CD14-positive monocyte (primary cell): Measurements from ENCODE around the gene ITGB3. TPM values are rescaled to one million over a fixed set of nuclear protein-coding genes. Genes with fewer than 3 reads are reported as not detected.
A peak's percentile ranks its signal among the peaks of the same experiment; 100 is the strongest.

Source experiments
- DNase-seq, 3 donors: peaks; one replicate each; pipeline ENCODE4 v3.0.0-alpha.2; 2011 to 2022
- H2AFZ ChIP-seq: 2 replicates; pipeline ENCODE4 v1.6.0; 2012; ENCODE audit warnings: mild to moderate bottlenecking, low read depth, low read length, inconsistent platforms; ENCODE audit not compliant: insufficient read depth, poor library complexity, severe bottlenecking
- H3K27ac ChIP-seq, 2 donors: 1 replicate in 1 of 2; 2 replicates in 1 of 2; pipeline ENCODE4 v1.5.1; 2012 to 2013; ENCODE audit warnings: low read length in 2 of 2, control low read depth in 1 of 2, inconsistent platforms in 1 of 2, low read depth in 1 of 2, mild to moderate bottlenecking in 1 of 2
- H3K27me3 ChIP-seq, 2 donors: one replicate each; pipeline versions ENCODE4 v1.6.0 to v1.6.1; 2011 to 2013; ENCODE audit warnings: low read length in 2 of 2; ENCODE audit not compliant: control insufficient read depth in 2 of 2, insufficient read depth in 2 of 2
- H3K36me3 ChIP-seq, 2 donors: replicated peaks in 1 of 2; 1 replicate in 1 of 2; 2 replicates in 1 of 2; pipeline versions ENCODE4 v1.5.1 to v1.6.1; 2012 to 2013; ENCODE audit warnings: low read length in 2 of 2, control low read depth in 1 of 2, inconsistent platforms in 1 of 2, mild to moderate bottlenecking in 1 of 2; ENCODE audit not compliant: insufficient read depth in 2 of 2, control insufficient read depth in 1 of 2
- H3K4me1 ChIP-seq, 2 donors: 1 replicate in 1 of 2; 2 replicates in 1 of 2; pipeline versions ENCODE4 v1.5.1 to v1.6.1; 2012 to 2013; ENCODE audit warnings: low read length in 2 of 2, control low read depth in 1 of 2, inconsistent platforms in 1 of 2, mild to moderate bottlenecking in 1 of 2, moderate library complexity in 1 of 2; ENCODE audit not compliant: insufficient read depth in 2 of 2, control insufficient read depth in 1 of 2
- H3K4me2 ChIP-seq: replicated peaks from 2 replicates; pipeline ENCODE3; 2012; ENCODE audit warnings: low read length, moderate library complexity, mild to moderate bottlenecking; ENCODE audit not compliant: poor library complexity, severe bottlenecking; ENCODE audit errors: extremely low read depth
- H3K4me3 ChIP-seq, 3 experiments: fragments of 200-600 bp in 1 of 3; sonication (generic) in 1 of 3; replicated peaks in 1 of 3; 1 replicate in 2 of 3; 2 replicates in 1 of 3; pipeline ENCODE4 v1.5.1; 2011 to 2013; ENCODE audit warnings: low read length in 3 of 3, mild to moderate bottlenecking in 3 of 3, control low read depth in 2 of 3, low read depth in 2 of 3, inconsistent platforms in 1 of 3, moderate library complexity in 1 of 3
- H3K79me2 ChIP-seq: 2 replicates; pipeline ENCODE4 v1.6.0; 2012; ENCODE audit warnings: mild to moderate bottlenecking, control low read depth, inconsistent platforms, low read length, moderate library complexity; ENCODE audit not compliant: insufficient read depth
- H3K9ac ChIP-seq: 2 replicates; pipeline ENCODE4 v1.6.0; 2017; ENCODE audit warnings: low read length, mild to moderate bottlenecking; ENCODE audit not compliant: insufficient read depth, poor library complexity, severe bottlenecking
- H3K9me3 ChIP-seq, 2 donors: replicated peaks in 1 of 2; 1 replicate in 1 of 2; 2 replicates in 1 of 2; pipeline versions ENCODE4 v1.5.1 to v1.6.1; 2012 to 2013; ENCODE audit warnings: low read length in 2 of 2, control low read depth in 1 of 2; ENCODE audit not compliant: control insufficient read depth in 1 of 2, insufficient read depth in 1 of 2
- H4K20me1 ChIP-seq: 2 replicates; pipeline ENCODE4 v1.6.0; 2012; ENCODE audit warnings: mild to moderate bottlenecking, low read length, control low read depth, moderate library complexity; ENCODE audit not compliant: insufficient read depth
- H3K27ac Mint-ChIP-seq, 7 donors: one replicate each; pipeline ENCODE4 v1.8.0; 2020; ENCODE audit warnings: mild to moderate bottlenecking in 7 of 7, mixed read lengths in 7 of 7, moderate library complexity in 6 of 7, inconsistent platforms in 2 of 7
- H3K27me3 Mint-ChIP-seq, 3 donors: one replicate each; pipeline ENCODE4 v1.8.0; 2021 to 2022; ENCODE audit warnings: low read depth in 3 of 3, mild to moderate bottlenecking in 3 of 3, mixed read lengths in 3 of 3, moderate library complexity in 3 of 3, inconsistent platforms in 1 of 3
- H3K36me3 Mint-ChIP-seq, 2 donors: one replicate each; pipeline ENCODE4 v1.8.0; 2020; ENCODE audit warnings: mixed read lengths in 2 of 2, inconsistent platforms in 1 of 2, mild to moderate bottlenecking in 1 of 2
- H3K4me1 Mint-ChIP-seq: one replicate; pipeline ENCODE4 v1.8.0; 2020; ENCODE audit warnings: mild to moderate bottlenecking, mixed read lengths
- H3K4me3 Mint-ChIP-seq, 2 donors: one replicate each; pipeline ENCODE4 v1.8.0; 2020; ENCODE audit warnings: mild to moderate bottlenecking in 2 of 2, mixed read lengths in 2 of 2, moderate library complexity in 1 of 2
- H3K9me3 Mint-ChIP-seq, 7 donors: one replicate each; pipeline ENCODE4 v1.8.0; 2020 to 2022; ENCODE audit warnings: mixed read lengths in 7 of 7, mild to moderate bottlenecking in 6 of 7, moderate library complexity in 6 of 7, inconsistent platforms in 2 of 7
- WGBS: methylation state at CpG from one replicate; pipeline ENCODE4 v1.1.5; 2013; ENCODE audit warnings: missing lambda C conversion rate; ENCODE audit not compliant: insufficient coverage; 5-methylcytosine and 5-hydroxymethylcytosine counted together
- intact Hi-C, 2 donors: fragments of 100-400 bp; cut with micrococcal nuclease; formaldehyde crosslinking; loops; one replicate each; pipeline versions ENCODE4 v1.15.0 to v1.15.1; 2023
- polyA plus RNA-seq, 3 donors: library from polyadenylated mRNA; depleted of rRNA in 1 of 3; unstranded in 2 of 3; stranded (reverse) in 1 of 3; fragments of 300-500 nt in 2 of 3; fragments of >200 nt in 1 of 3; fragmentation: Illumina TruSeq in 2 of 3; gene quantifications; 1 replicate in 2 of 3; 2 replicates in 1 of 3; pipeline ENCODE4 v1.2.3, GENCODE V29; 2012 to 2021
- TF ChIP-seq, protein P1 (sequence below): fragments of 200-600 bp; IDR thresholded peaks from one replicate; pipeline ENCODE4 v1.8.0; 2022; ENCODE audit warnings: antibody characterized with exemption, mild to moderate bottlenecking

Gene ITGB3
- polyA plus RNA-seq, 3 donors, result 0.01 to 1.6 (median 1.3) TPM

DNA sequence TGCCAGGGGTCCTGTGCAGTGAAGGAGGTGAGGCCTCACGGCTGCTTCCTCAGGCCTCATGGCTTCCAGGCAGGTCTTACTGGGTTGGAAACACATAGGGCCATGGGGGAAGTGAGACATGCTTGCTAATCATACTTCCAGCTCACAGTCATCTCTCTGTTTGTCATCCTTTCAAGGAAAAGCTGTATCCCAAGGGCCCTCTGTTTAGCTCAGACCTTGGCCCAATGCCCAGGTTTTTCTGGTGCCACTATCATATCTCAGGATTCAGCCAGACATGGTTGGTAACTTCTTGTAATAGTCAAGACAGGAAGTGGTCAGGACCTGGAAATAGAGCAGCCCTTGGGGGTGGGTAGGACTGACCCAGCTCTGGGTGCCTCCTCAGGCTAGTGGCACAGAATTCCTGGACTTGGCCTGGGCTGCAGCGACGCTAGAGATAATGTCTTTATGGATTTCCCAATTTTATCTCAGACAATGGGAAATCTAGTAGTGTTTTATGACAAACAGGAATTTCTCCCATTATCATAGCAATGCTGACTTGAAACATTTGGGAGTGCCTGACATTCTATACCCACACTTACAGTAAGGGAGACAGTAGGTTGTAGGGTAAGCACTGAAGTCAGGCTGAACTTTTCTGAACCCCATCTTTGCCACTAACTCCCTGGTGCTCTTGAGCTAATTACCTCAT, 13.5 kb upstream of the ITGB3 start:
- no peak overlapping the region for H3K4me2 ChIP-seq
- TF ChIP-seq, protein P1, sequence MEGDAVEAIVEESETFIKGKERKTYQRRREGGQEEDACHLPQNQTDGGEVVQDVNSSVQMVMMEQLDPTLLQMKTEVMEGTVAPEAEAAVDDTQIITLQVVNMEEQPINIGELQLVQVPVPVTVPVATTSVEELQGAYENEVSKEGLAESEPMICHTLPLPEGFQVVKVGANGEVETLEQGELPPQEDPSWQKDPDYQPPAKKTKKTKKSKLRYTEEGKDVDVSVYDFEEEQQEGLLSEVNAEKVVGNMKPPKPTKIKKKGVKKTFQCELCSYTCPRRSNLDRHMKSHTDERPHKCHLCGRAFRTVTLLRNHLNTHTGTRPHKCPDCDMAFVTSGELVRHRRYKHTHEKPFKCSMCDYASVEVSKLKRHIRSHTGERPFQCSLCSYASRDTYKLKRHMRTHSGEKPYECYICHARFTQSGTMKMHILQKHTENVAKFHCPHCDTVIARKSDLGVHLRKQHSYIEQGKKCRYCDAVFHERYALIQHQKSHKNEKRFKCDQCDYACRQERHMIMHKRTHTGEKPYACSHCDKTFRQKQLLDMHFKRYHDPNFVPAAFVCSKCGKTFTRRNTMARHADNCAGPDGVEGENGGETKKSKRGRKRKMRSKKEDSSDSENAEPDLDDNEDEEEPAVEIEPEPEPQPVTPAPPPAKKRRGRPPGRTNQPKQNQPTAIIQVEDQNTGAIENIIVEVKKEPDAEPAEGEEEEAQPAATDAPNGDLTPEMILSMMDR, result no peak
- no peaks in the 10 kb centered on the region for H3K36me3 ChIP-seq
- H3K9ac ChIP-seq, result no peak overlapping the region
- peaks cover 3 to 5% (median 5%) of the 10 kb centered on the region in 3 donors for H3K27me3 Mint-ChIP-seq
- peaks cover 0 to 20% of the 10 kb centered on the region in 2 donors for H3K9me3 ChIP-seq
- no peak overlapping the region for H3K4me3 ChIP-seq
- no peak overlapping the region for H3K4me3 Mint-ChIP-seq
- peaks cover 5 to 14% (median 11%) of the 10 kb centered on the region in 7 donors for H3K9me3 Mint-ChIP-seq
- no peak overlapping the region for H3K27ac ChIP-seq
- no peaks in the 10 kb centered on the region for H3K27me3 ChIP-seq
- H3K79me2 ChIP-seq, result no peaks in the 10 kb centered on the region
- no peaks in the 10 kb centered on the region for H3K36me3 Mint-ChIP-seq
- no peak overlapping the region for H3K27ac Mint-ChIP-seq
- no peaks in the 10 kb centered on the region for H4K20me1 ChIP-seq
- intact Hi-C loops, result loop anchor here in 1 of 2 donors (10.0 kb wide), 1 partner anchor 55 kb away; no protein-coding TSS in a partner anchor
- H2AFZ ChIP-seq, result peak overlapping the region; percentile 38
- WGBS, result no CpG with 5 or more reads among the region's 3 CpGs
- peak in 2 of 3 donors; percentile 11 to 58 for DNase-seq
- H3K4me1 Mint-ChIP-seq, result peaks cover 18% of the 10 kb centered on the region
- peaks cover 13 to 16% of the 10 kb centered on the region in 2 donors for H3K4me1 ChIP-seq

GRCh38 chr17:47240806-47241205, 12.8 kb upstream of the ITGB3 start:
- H3K27ac Mint-ChIP-seq, result peak overlapping the region in 1 of 7 donors; percentile 59

More at GRCh38 chr17:47240806-47241205, 12.8 kb upstream of the ITGB3 start:
- Mint-ChIP-seq H3K9me3 (peaks cover 5 to 14% (median 11%) of the 10 kb centered on the region in 7 donors), H3K4me1 (peaks cover 18% of the 10 kb centered on the region), H3K27me3 (peaks cover 3 to 5% (median 5%) of the 10 kb centered on the region in 3 donors), H3K36me3 (no peaks in the 10 kb centered on the region), H3K4me3 (no peak overlapping the region)
- Histone ChIP-seq H3K9me3 (peaks cover 0 to 20% of the 10 kb centered on the region in 2 donors), H3K27me3 (no peaks in the 10 kb centered on the region), H3K4me3 (no peak overlapping the region), H2AFZ (no peak overlapping the region), H3K36me3 (no peaks in the 10 kb centered on the region), H3K9ac (no peak overlapping the region), H3K79me2 (no peaks in the 10 kb centered on the region), H3K4me2 (no peak overlapping the region), H3K4me1 (peaks cover 13 to 16% of the 10 kb centered on the region in 2 donors), H3K27ac (no peak overlapping the region), H4K20me1 (no peaks in the 10 kb centered on the region)
- DNase-seq, result no peak
- intact Hi-C loops, result loop anchor here in 1 of 2 donors (10.0 kb wide), 1 partner anchor 54 kb away; no protein-coding TSS in a partner anchor
- 0% methylated on average over 1 of the region's 3 CpGs for WGBS
- TF ChIP-seq, protein P1, result no peak
